Keratinocyte (primary cell): ENCODE data around the gene NAA16. TPM values are rescaled to one million over a fixed set of nuclear protein-coding genes. Genes with fewer than 3 reads are reported as not detected.

Experiments
- DNase-seq: peaks from one replicate; pipeline ENCODE4 v3.0.0-alpha.2; 2011; ENCODE audit warnings: low read depth, missing footprints, low spot score
- FAIRE-seq: peaks from 2 replicates; lab custom pipeline; 2011; peaks lifted over from hg19 to GRCh38; lab: Jason Lieb, UNC
- H2AFZ ChIP-seq: 2 replicates; pipeline ENCODE4 v1.6.0; 2012; ENCODE audit warnings: low read length, control low read depth, inconsistent platforms; ENCODE audit not compliant: control insufficient read depth
- H3K27ac ChIP-seq: 2 replicates; pipeline ENCODE4 v1.5.1; 2011; ENCODE audit warnings: low read length; ENCODE audit not compliant: control insufficient read depth, insufficient read depth
- H3K27me3 ChIP-seq: 3 replicates; pipeline ENCODE4 v1.6.0; 2011; ENCODE audit warnings: low read length; ENCODE audit not compliant: control insufficient read depth, insufficient read depth; ENCODE audit errors: extremely low read depth
- H3K36me3 ChIP-seq, 2 experiments: 2 replicates in 1 of 2; 3 replicates in 1 of 2; pipeline ENCODE4 v1.5.1; 2011; ENCODE audit warnings: low read length in 2 of 2, mild to moderate bottlenecking in 1 of 2; ENCODE audit not compliant: control insufficient read depth in 2 of 2, insufficient read depth in 2 of 2; ENCODE audit errors: extremely low read depth in 1 of 2
- H3K4me1 ChIP-seq: 3 replicates; pipeline ENCODE4 v1.5.1; 2011; ENCODE audit warnings: low read length; ENCODE audit not compliant: control insufficient read depth, insufficient read depth; ENCODE audit errors: extremely low read depth
- H3K4me2 ChIP-seq: 3 replicates; pipeline ENCODE4 v1.6.0; 2011; ENCODE audit warnings: low read depth, low read length; ENCODE audit not compliant: control insufficient read depth, insufficient read depth; ENCODE audit errors: extremely low read depth
- H3K4me3 ChIP-seq, 3 experiments: fragments of 200-600 bp in 1 of 3; sonication (generic) in 1 of 3; 2 replicates in 2 of 3; 3 replicates in 1 of 3; pipeline ENCODE4 v1.5.1; 2011 to 2016; ENCODE audit warnings: low read length in 3 of 3, mild to moderate bottlenecking in 3 of 3, control low read depth in 2 of 3, inconsistent platforms in 1 of 3, low read depth in 1 of 3, mixed read lengths in 1 of 3, mixed run types in 1 of 3, moderate library complexity in 1 of 3; ENCODE audit not compliant: control insufficient read depth in 2 of 3, insufficient read depth in 2 of 3; ENCODE audit errors: extremely low read depth in 1 of 3
- H3K79me2 ChIP-seq: 2 replicates; pipeline ENCODE4 v1.6.0; 2012; ENCODE audit warnings: low read length; ENCODE audit not compliant: control insufficient read depth, insufficient read depth
- H3K9ac ChIP-seq: 3 replicates; pipeline ENCODE4 v1.6.0; 2011; ENCODE audit warnings: low read length; ENCODE audit not compliant: control insufficient read depth, insufficient read depth; ENCODE audit errors: extremely low read depth
- H3K9me1 ChIP-seq: 3 replicates; pipeline ENCODE4 v1.6.0; 2011; ENCODE audit warnings: low read length; ENCODE audit not compliant: control insufficient read depth, insufficient read depth; ENCODE audit errors: extremely low read depth
- H3K9me3 ChIP-seq: 2 replicates; pipeline ENCODE4 v1.5.1; 2012; ENCODE audit warnings: low read depth, low read length; ENCODE audit not compliant: control insufficient read depth
- H4K20me1 ChIP-seq: 3 replicates; pipeline ENCODE4 v1.6.0; 2011; ENCODE audit warnings: low read length; ENCODE audit not compliant: control insufficient read depth, insufficient read depth; ENCODE audit errors: extremely low read depth
- EZH2 ChIP-seq: IDR thresholded peaks from one replicate; pipeline ENCODE4 v1.6.1; 2012; ENCODE audit warnings: inconsistent platforms, mild to moderate bottlenecking, low read length, moderate library complexity
- dilution Hi-C: fragments of 300-500 bp; cut with MboI; formaldehyde crosslinking; loops from one replicate; pipeline ENCODE4 v1.7.0; 2020; ENCODE audit warnings: low sequenced_read_pairs; ENCODE audit not compliant: extremely low pct_ligation_motif_present
- polyA plus RNA-seq, 5 experiments: library from polyadenylated mRNA; depleted of rRNA in 3 of 5; stranded (reverse) in 3 of 5; stranded (forward) in 1 of 5; unstranded in 1 of 5; fragments of >200 nt; gene quantifications; 1 replicate in 1 of 5; 2 replicates in 3 of 5; 3 replicates in 1 of 5; pipeline versions ENCODE4 v1.2.1 to v1.2.3, GENCODE V29; 2011 to 2012; ENCODE audit warnings: missing spikeins in 2 of 5, low read depth in 1 of 5, low replicate concordance in 1 of 5
- TF ChIP-seq, protein P1 (sequence below), 3 experiments: IDR thresholded peaks in 1 of 3; conservative IDR thresholded peaks in 1 of 3; optimal IDR thresholded peaks in 1 of 3; 2 replicates in 2 of 3; 3 replicates in 1 of 3; pipeline versions ENCODE3 to v1.5.1; 2011; ENCODE audit warnings: low read length in 3 of 3, mild to moderate bottlenecking in 3 of 3, moderate library complexity in 2 of 3, control low read depth in 1 of 3, inconsistent platforms in 1 of 3; ENCODE audit not compliant: insufficient read depth in 2 of 3; ENCODE audit errors: extremely low read depth in 1 of 3

NAA16 gene
- polyA plus RNA-seq, 1 donor (not counting 4 experiments of a cell fraction or from before 2014, with no cell fraction given): 12.0 TPM

DNA sequence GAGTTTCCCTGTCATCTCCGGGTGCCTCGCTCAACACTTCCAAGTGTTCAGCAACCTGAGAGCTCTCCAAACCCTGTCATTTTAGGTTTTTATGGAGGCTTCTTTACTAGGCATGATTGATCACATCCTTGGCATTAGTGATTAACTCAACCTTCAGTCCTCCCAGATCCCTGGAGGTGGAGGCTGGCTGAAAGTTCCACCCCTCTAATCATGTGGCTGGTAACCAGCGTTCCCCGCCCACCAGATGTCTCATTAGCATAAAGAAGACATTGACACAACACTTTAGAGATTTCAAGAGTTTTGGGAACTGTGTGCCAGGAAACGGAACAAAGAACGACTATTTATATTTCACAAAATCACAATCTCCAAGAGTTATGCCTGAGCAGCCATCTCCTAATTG lies 75.1 kb downstream of the NAA16 start:
- DNase-seq (no peak), FAIRE-seq (no peak)
- Histone ChIP-seq H3K27ac (no peak overlapping the region), H3K9ac (no peak overlapping the region), H3K36me3 (no peaks in the 10 kb centered on the region), H3K79me2 (no peaks in the 10 kb centered on the region), H3K4me1 (no peaks in the 10 kb centered on the region), H3K9me1 (no peaks in the 10 kb centered on the region), H4K20me1 (no peaks in the 10 kb centered on the region), H2AFZ (no peak overlapping the region), H3K27me3 (no peaks in the 10 kb centered on the region), H3K4me3 (no peak overlapping the region), H3K4me2 (no peak overlapping the region), H3K9me3 (no peaks in the 10 kb centered on the region)
- TF ChIP-seq, protein P1, sequence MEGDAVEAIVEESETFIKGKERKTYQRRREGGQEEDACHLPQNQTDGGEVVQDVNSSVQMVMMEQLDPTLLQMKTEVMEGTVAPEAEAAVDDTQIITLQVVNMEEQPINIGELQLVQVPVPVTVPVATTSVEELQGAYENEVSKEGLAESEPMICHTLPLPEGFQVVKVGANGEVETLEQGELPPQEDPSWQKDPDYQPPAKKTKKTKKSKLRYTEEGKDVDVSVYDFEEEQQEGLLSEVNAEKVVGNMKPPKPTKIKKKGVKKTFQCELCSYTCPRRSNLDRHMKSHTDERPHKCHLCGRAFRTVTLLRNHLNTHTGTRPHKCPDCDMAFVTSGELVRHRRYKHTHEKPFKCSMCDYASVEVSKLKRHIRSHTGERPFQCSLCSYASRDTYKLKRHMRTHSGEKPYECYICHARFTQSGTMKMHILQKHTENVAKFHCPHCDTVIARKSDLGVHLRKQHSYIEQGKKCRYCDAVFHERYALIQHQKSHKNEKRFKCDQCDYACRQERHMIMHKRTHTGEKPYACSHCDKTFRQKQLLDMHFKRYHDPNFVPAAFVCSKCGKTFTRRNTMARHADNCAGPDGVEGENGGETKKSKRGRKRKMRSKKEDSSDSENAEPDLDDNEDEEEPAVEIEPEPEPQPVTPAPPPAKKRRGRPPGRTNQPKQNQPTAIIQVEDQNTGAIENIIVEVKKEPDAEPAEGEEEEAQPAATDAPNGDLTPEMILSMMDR (optimal IDR thresholded peaks at IDR 0.05 in 1 of 3, IDR thresholded peaks at IDR 0.05 in 1 of 3, conservative IDR thresholded peaks at IDR 0.05 in 1 of 3; ENCODE audit: extremely low read depth in 1 of 3, insufficient read depth in 2 of 3, low read length in 3 of 3): no peak
- no peak for TF ChIP-seq EZH2
- dilution Hi-C loops: no loop called here

DNA sequence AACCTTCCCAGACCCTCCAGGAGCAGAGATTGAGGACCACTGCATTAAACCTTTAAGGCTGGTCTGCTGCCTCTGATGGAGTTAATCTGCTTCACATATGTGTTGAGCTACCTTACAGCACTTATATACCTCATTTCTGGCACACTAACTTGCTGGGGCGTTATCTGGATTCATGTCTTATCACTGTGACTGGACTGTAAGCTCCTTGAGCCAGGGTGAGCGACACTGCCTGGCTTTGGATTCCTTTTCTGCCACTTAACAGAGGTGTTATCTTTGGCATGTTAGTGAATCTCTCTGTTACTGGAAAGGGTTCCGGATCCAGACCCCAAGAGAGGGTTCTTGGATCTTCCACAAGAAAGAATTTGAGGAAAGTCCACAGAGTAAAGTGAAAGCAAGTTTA lies 76.5 kb downstream of the NAA16 start:
- no peaks in the 10 kb centered on the region for H3K79me2 ChIP-seq
- dilution Hi-C loops: no loop called here
- no peak overlapping the region for H3K4me2 ChIP-seq
- FAIRE-seq: no peak
- no peak overlapping the region for H3K9ac ChIP-seq
- H3K27me3 ChIP-seq: no peaks in the 10 kb centered on the region
- no peaks in the 10 kb centered on the region for H3K4me1 ChIP-seq
- H2AFZ ChIP-seq: no peak overlapping the region
- no peaks in the 10 kb centered on the region for H3K9me3 ChIP-seq
- no peak for TF ChIP-seq EZH2
- TF ChIP-seq, protein P1 (optimal IDR thresholded peaks at IDR 0.05 in 1 of 3, IDR thresholded peaks at IDR 0.05 in 1 of 3, conservative IDR thresholded peaks at IDR 0.05 in 1 of 3; ENCODE audit: extremely low read depth in 1 of 3, insufficient read depth in 2 of 3, low read length in 3 of 3): no peak
- no peaks in the 10 kb centered on the region for H4K20me1 ChIP-seq
- no peak overlapping the region for H3K27ac ChIP-seq
- no peak overlapping the region for H3K4me3 ChIP-seq
- no peaks in the 10 kb centered on the region for H3K9me1 ChIP-seq
- no peak for DNase-seq
- no peaks in the 10 kb centered on the region for H3K36me3 ChIP-seq
